Measurements from ENCODE around the gene MAPK10. TPM values are rescaled to one million over a fixed set of nuclear protein-coding genes. Genes with fewer than 3 reads are reported as not detected.

The MAPK10 gene
- total RNA-seq, 1 donor from 2014 or later = 30.7 TPM

GRCh38 chr4:86117705-86118302, 242.0 kb downstream of the MAPK10 start:
- no peak overlapping the region for H3K4me3 ChIP-seq
- H3K4me1 ChIP-seq = no peaks in the 10 kb centered on the region
- DNase-seq = no peak
- intact Hi-C loops (cut with DNase I) = no loop called here
- ATAC-seq = peak in 1 of 2 donors; percentile 28
- no peaks in the 10 kb centered on the region for H3K27me3 ChIP-seq (ENCODE audit: low read depth)
- no peaks in the 10 kb centered on the region for H3K9me3 ChIP-seq
- TF ChIP-seq, protein P1, sequence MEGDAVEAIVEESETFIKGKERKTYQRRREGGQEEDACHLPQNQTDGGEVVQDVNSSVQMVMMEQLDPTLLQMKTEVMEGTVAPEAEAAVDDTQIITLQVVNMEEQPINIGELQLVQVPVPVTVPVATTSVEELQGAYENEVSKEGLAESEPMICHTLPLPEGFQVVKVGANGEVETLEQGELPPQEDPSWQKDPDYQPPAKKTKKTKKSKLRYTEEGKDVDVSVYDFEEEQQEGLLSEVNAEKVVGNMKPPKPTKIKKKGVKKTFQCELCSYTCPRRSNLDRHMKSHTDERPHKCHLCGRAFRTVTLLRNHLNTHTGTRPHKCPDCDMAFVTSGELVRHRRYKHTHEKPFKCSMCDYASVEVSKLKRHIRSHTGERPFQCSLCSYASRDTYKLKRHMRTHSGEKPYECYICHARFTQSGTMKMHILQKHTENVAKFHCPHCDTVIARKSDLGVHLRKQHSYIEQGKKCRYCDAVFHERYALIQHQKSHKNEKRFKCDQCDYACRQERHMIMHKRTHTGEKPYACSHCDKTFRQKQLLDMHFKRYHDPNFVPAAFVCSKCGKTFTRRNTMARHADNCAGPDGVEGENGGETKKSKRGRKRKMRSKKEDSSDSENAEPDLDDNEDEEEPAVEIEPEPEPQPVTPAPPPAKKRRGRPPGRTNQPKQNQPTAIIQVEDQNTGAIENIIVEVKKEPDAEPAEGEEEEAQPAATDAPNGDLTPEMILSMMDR (IDR thresholded peaks at IDR 0.05) = no peak
- H3K27ac ChIP-seq = no peak overlapping the region
- H3K36me3 ChIP-seq = no peaks in the 10 kb centered on the region

- no peak overlapping the region for H3K27ac ChIP-seq
Measured at GRCh38 chr4:86114563-86114962, 245.3 kb downstream of the MAPK10 start.

GRCh38 chr4:86108834-86109233, 251.0 kb downstream of the MAPK10 start:
- H3K27me3 ChIP-seq (ENCODE audit: low read depth) = no peaks in the 10 kb centered on the region
- DNase-seq (no peak), ATAC-seq (no peak)
- no peak overlapping the region for H3K4me3 ChIP-seq
- no peak overlapping the region for H3K27ac ChIP-seq
- H3K9me3 ChIP-seq = peaks cover 9% of the 10 kb centered on the region
- no peaks in the 10 kb centered on the region for H3K36me3 ChIP-seq
- intact Hi-C loops (cut with DNase I) = no loop called here
- TF ChIP-seq, protein P1 (IDR thresholded peaks at IDR 0.05) = no peak
- no peaks in the 10 kb centered on the region for H3K4me1 ChIP-seq

More at GRCh38 chr4:86114563-86114962, 245.3 kb downstream of the MAPK10 start:
- no peaks in the 10 kb centered on the region for H3K36me3 ChIP-seq
- intact Hi-C loops (cut with DNase I) = no loop called here
- TF ChIP-seq, protein P1 (IDR thresholded peaks at IDR 0.05) = no peak
- peaks cover 9% of the 10 kb centered on the region for H3K9me3 ChIP-seq
- H3K27me3 ChIP-seq (ENCODE audit: low read depth) = no peaks in the 10 kb centered on the region
- no peak for ATAC-seq
- no peak overlapping the region for H3K4me3 ChIP-seq
- no peaks in the 10 kb centered on the region for H3K4me1 ChIP-seq
- DNase-seq = no peak

DNA sequence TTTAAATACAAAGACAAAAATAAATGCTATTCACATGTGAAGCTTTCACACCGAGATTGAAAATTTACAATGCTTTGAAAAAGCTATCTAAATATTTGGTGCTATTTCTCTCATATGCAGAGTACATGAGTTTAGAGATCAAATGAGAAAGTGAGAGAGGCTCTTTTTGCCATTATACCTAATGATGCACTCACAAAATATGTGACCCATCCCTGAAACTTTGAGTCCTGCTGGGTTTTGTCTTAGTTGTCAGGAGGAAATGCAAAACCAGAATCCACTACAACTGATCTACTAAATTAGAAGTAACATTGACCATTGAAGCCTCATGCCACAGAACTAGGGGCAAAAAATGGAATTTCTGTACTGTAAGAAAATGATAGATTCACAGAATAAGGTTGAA, 251.7 kb downstream of the MAPK10 start:
- Histone ChIP-seq H3K4me3 (no peak overlapping the region), H3K36me3 (no peaks in the 10 kb centered on the region), H3K27ac (no peak overlapping the region), H3K27me3 (ENCODE audit: low read depth) (no peaks in the 10 kb centered on the region), H3K9me3 (peaks cover 9% of the 10 kb centered on the region), H3K4me1 (no peaks in the 10 kb centered on the region)
- ATAC-seq (no peak), DNase-seq (no peak)
- TF ChIP-seq, protein P1 (IDR thresholded peaks at IDR 0.05) = no peak
- intact Hi-C loops (cut with DNase I) = no loop called here

DNA sequence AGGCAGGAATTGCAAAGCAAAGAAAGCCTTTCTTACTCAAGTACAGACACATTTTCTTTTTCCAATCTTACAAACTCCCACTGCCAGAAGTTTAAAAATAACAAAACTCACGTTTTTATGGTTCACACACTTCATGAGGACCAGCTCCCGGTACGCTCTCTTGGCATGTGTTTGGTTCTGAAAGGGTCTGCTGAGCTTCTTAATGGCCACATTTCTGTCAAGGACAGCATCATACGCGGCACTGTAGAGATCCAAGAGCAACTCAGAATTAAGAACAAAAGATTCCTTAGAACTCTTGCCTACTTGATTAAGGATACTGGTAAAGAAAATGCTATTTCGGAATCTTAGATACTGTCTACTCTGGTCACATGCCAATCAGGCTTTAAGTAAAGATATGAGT, 252.7 kb downstream of the MAPK10 start:
- H3K9me3 ChIP-seq = peaks cover 9% of the 10 kb centered on the region
- no peak for DNase-seq
- peak overlapping the region; percentile 7 for H3K27ac ChIP-seq
- no peaks in the 10 kb centered on the region for H3K4me1 ChIP-seq
- intact Hi-C loops (cut with DNase I) = no loop called here
- no peaks in the 10 kb centered on the region for H3K36me3 ChIP-seq
- H3K4me3 ChIP-seq = no peak overlapping the region
- ATAC-seq = peak in 1 of 2 donors; percentile 71
- TF ChIP-seq, protein P1 (IDR thresholded peaks at IDR 0.05) = no peak
- H3K27me3 ChIP-seq (ENCODE audit: low read depth) = no peaks in the 10 kb centered on the region
